Osteocyte (in vitro differentiated cells): Measurements from ENCODE around the gene GATA3. TPM values are rescaled to one million over a fixed set of nuclear protein-coding genes. Genes with fewer than 3 reads are reported as not detected.
"Not testable (repeated sequence)": the region's sequence is repeated elsewhere in the genome, so short reads cannot be mapped to it uniquely, and the experiment has no call there.

Experiments
- DNase-seq: peaks from one replicate; pipeline ENCODE4 v3.0.0; 2021; ENCODE audit warnings: mixed read lengths; ENCODE audit not compliant: unreplicated experiment; ENCODE audit errors: extremely low spot score
- H3K27ac Mint-ChIP-seq: one replicate; pipeline ENCODE4 v1.8.0; 2021; ENCODE audit warnings: mild to moderate bottlenecking, mixed read lengths; ENCODE audit not compliant: unreplicated experiment
- H3K27me3 Mint-ChIP-seq: one replicate; pipeline ENCODE4 v1.8.0; 2021; ENCODE audit warnings: mixed read lengths; ENCODE audit not compliant: unreplicated experiment
- H3K36me3 Mint-ChIP-seq: one replicate; pipeline ENCODE4 v1.8.0; 2021; ENCODE audit warnings: mixed read lengths; ENCODE audit not compliant: unreplicated experiment
- H3K4me1 Mint-ChIP-seq: one replicate; pipeline ENCODE4 v1.8.0; 2021; ENCODE audit warnings: mixed read lengths; ENCODE audit not compliant: unreplicated experiment
- H3K4me3 Mint-ChIP-seq: one replicate; pipeline ENCODE4 v1.8.0; 2021; ENCODE audit warnings: mild to moderate bottlenecking, moderate library complexity, mixed read lengths; ENCODE audit not compliant: unreplicated experiment
- H3K9me3 Mint-ChIP-seq: one replicate; pipeline ENCODE4 v1.8.0; 2021; ENCODE audit warnings: mixed read lengths; ENCODE audit not compliant: unreplicated experiment
- CTCF ChIP-seq: fragments of 200-600 bp; sonication (generic); IDR thresholded peaks from 2 replicates; pipeline ENCODE4 v1.5.0; 2021; ENCODE audit warnings: antibody characterized with exemption, mild to moderate bottlenecking, moderate library complexity
- total RNA-seq: library from RNA; stranded (reverse); gene quantifications from 2 replicates; pipeline ENCODE4 v1.2.1, GENCODE V29; 2021

Gene GATA3
- total RNA-seq, 1 donor from 2014 or later: not detected

- Mint-ChIP-seq H3K4me3 (no peak overlapping the region), H3K4me1 (peaks cover 3% of the 10 kb centered on the region), H3K9me3 (no peaks in the 10 kb centered on the region), H3K27me3 (peaks cover 51% of the 10 kb centered on the region), H3K36me3 (no peaks in the 10 kb centered on the region), H3K27ac (no peak overlapping the region)
- TF ChIP-seq CTCF: no peak
- no peak for DNase-seq
These were observed 27.9 kb upstream of the GATA3 start for GRCh38 chr10:8026349-8027259.

- not testable (repeated sequence) for DNase-seq, H3K4me3 Mint-ChIP-seq, H3K36me3 Mint-ChIP-seq, H3K4me1 Mint-ChIP-seq, H3K9me3 Mint-ChIP-seq, H3K27ac Mint-ChIP-seq
- H3K27me3 Mint-ChIP-seq: peaks cover 62% of the 10 kb centered on the region
These were observed 23.3 kb upstream of the GATA3 start for GRCh38 chr10:8031211-8031610.

- no peak for DNase-seq
- Mint-ChIP-seq H3K27me3 (peaks cover 63% of the 10 kb centered on the region), H3K4me3 (no peak overlapping the region), H3K36me3 (no peaks in the 10 kb centered on the region), H3K27ac (no peak overlapping the region), H3K4me1 (peaks cover 11% of the 10 kb centered on the region), H3K9me3 (no peaks in the 10 kb centered on the region)
- TF ChIP-seq CTCF: no peak
These were observed 21.9 kb upstream of the GATA3 start for GRCh38 chr10:8032558-8032957.

- Mint-ChIP-seq H3K9me3 (no peaks in the 10 kb centered on the region), H3K27ac (no peak overlapping the region), H3K27me3 (peaks cover 76% of the 10 kb centered on the region), H3K4me3 (no peak overlapping the region), H3K4me1 (peaks cover 11% of the 10 kb centered on the region), H3K36me3 (no peaks in the 10 kb centered on the region)
- no peak for TF ChIP-seq CTCF
- DNase-seq: no peak
These were observed 20.5 kb upstream of the GATA3 start for GRCh38 chr10:8033812-8034465.

- no peaks in the 10 kb centered on the region for H3K9me3 Mint-ChIP-seq
- H3K27me3 Mint-ChIP-seq: peaks cover 82% of the 10 kb centered on the region
These were observed 20.0 kb upstream of the GATA3 start for GRCh38 chr10:8034466-8035005.

More at GRCh38 chr10:8034466-8035005, 20.0 kb upstream of the GATA3 start:
- Mint-ChIP-seq H3K27ac (no peak overlapping the region), H3K36me3 (no peaks in the 10 kb centered on the region), H3K4me1 (peaks cover 11% of the 10 kb centered on the region), H3K4me3 (no peak overlapping the region)
- no peak for DNase-seq
- TF ChIP-seq CTCF: no peak
